HEK293 (cell line): ENCODE results near the gene COPB1.

Experiments
- HOXC10 ChIP-seq: sonication (generic); formaldehyde crosslinking; IDR thresholded peaks from 2 replicates; pipeline ENCODE4 v1.8.1; 2023; ENCODE audit warnings: mild to moderate bottlenecking, missing genetic modification reagents
- OSR2 ChIP-seq: fragments of 450-650 bp; formaldehyde crosslinking; IDR thresholded peaks from 2 replicates; pipeline ENCODE4 v1.5.1; 2016; ENCODE audit warnings: missing biosample characterization, missing genetic modification characterization
- SALL2 ChIP-seq: fragments of 450-650 bp; formaldehyde crosslinking; IDR thresholded peaks from 2 replicates; pipeline ENCODE4 v1.5.0; 2017; ENCODE audit warnings: missing biosample characterization, mild to moderate bottlenecking, missing genetic modification characterization, borderline replicate concordance
- TCF7L2 ChIP-seq: IDR thresholded peaks from 2 replicates; pipeline ENCODE4 v1.6.1; 2011; ENCODE audit warnings: low read depth, mild to moderate bottlenecking, inconsistent platforms, low read length, moderate library complexity, borderline replicate concordance
- WT1 ChIP-seq: fragments of 450-650 bp; formaldehyde crosslinking; IDR thresholded peaks from 2 replicates; pipeline ENCODE4 v1.5.1; 2016; ENCODE audit warnings: missing biosample characterization, missing genetic modification characterization
- ZBTB21 ChIP-seq: fragments of 450-650 bp; formaldehyde crosslinking; IDR thresholded peaks from 2 replicates; pipeline ENCODE4 v1.5.1; 2017; ENCODE audit warnings: missing biosample characterization, missing genetic modification characterization
- ZNF132 ChIP-seq: fragments of 450-650 bp; formaldehyde crosslinking; IDR thresholded peaks from 2 replicates; pipeline ENCODE4 v1.5.1; 2017; ENCODE audit warnings: missing biosample characterization, missing genetic modification characterization, borderline replicate concordance
- ZNF140 ChIP-seq: fragments of 450-650 bp; formaldehyde crosslinking; IDR thresholded peaks from 2 replicates; pipeline ENCODE4 v1.5.1; 2016; ENCODE audit warnings: missing biosample characterization, missing genetic modification characterization
- ZNF302 ChIP-seq: fragments of 450-650 bp; formaldehyde crosslinking; IDR thresholded peaks from 2 replicates; pipeline ENCODE4 v1.5.1; 2016; ENCODE audit warnings: missing biosample characterization, missing genetic modification characterization, low read depth
- ZNF335 ChIP-seq: fragments of 450-650 bp; formaldehyde crosslinking; conservative IDR thresholded peaks from 2 replicates; pipeline ENCODE4 v1.5.1; 2016; ENCODE audit warnings: missing biosample characterization, missing genetic modification characterization
- ZNF394 ChIP-seq: fragments of 450-650 bp; formaldehyde crosslinking; IDR thresholded peaks from 2 replicates; pipeline ENCODE4 v1.5.1; 2016; ENCODE audit warnings: missing biosample characterization, missing genetic modification characterization, mild to moderate bottlenecking, moderate library complexity, borderline replicate concordance
- ZNF510 ChIP-seq: fragments of 450-650 bp; formaldehyde crosslinking; IDR thresholded peaks from 2 replicates; pipeline ENCODE4 v1.5.1; 2018; ENCODE audit warnings: mild to moderate bottlenecking, missing genetic modification characterization, missing biosample characterization; ENCODE audit not compliant: insufficient replicate concordance
- ZNF549 ChIP-seq: fragments of 450-650 bp; IDR thresholded peaks from 2 replicates; pipeline ENCODE4 v1.5.1; 2018; ENCODE audit warnings: missing biosample characterization, missing genetic modification characterization, mild to moderate bottlenecking, inconsistent platforms, moderate library complexity
- ZNF561 ChIP-seq: fragments of 450-650 bp; IDR thresholded peaks from 2 replicates; pipeline ENCODE4 v1.5.1; 2018; ENCODE audit warnings: missing biosample characterization, missing genetic modification characterization, borderline replicate concordance
- ZNF624 ChIP-seq: fragments of 450-650 bp; formaldehyde crosslinking; IDR thresholded peaks from 2 replicates; pipeline ENCODE4 v1.5.1; 2017; ENCODE audit warnings: missing biosample characterization, missing genetic modification characterization
- ZNF660 ChIP-seq: fragments of 450-650 bp; IDR thresholded peaks from 2 replicates; pipeline ENCODE4 v1.5.1; 2018; ENCODE audit warnings: missing biosample characterization, mild to moderate bottlenecking, missing genetic modification characterization
- ZNF747 ChIP-seq: fragments of 450-650 bp; formaldehyde crosslinking; IDR thresholded peaks from 2 replicates; pipeline ENCODE4 v1.5.1; 2016; ENCODE audit warnings: missing biosample characterization, missing genetic modification characterization
- ZNF777 ChIP-seq: fragments of 450-650 bp; formaldehyde crosslinking; IDR thresholded peaks from 2 replicates; pipeline ENCODE4 v1.5.1; 2017; ENCODE audit warnings: missing biosample characterization, missing genetic modification characterization, borderline replicate concordance
- ZSCAN23 ChIP-seq: fragments of 450-650 bp; formaldehyde crosslinking; IDR thresholded peaks from 2 replicates; pipeline ENCODE4 v1.5.1; 2016; ENCODE audit warnings: missing biosample characterization, missing genetic modification characterization
- TF ChIP-seq, protein P1 (sequence below): fragments of 450-650 bp; formaldehyde crosslinking; optimal IDR thresholded peaks from 2 replicates; pipeline ENCODE3; 2016; ENCODE audit warnings: missing biosample characterization, mild to moderate bottlenecking, missing genetic modification characterization
- TF ChIP-seq, protein P2 (sequence below): fragments of 450-650 bp; formaldehyde crosslinking; IDR thresholded peaks from 2 replicates; pipeline ENCODE4 v1.5.1; 2016; ENCODE audit warnings: missing biosample characterization, missing genetic modification characterization
- TF ChIP-seq, protein P3 (sequence below): fragments of 450-650 bp; formaldehyde crosslinking; IDR thresholded peaks from 2 replicates; pipeline ENCODE4 v1.5.1; 2016; ENCODE audit warnings: missing biosample characterization, missing genetic modification characterization
- TF ChIP-seq, protein P4 (sequence below): fragments of 450-650 bp; formaldehyde crosslinking; IDR thresholded peaks from 2 replicates; pipeline ENCODE4; 2016; ENCODE audit warnings: missing biosample characterization, missing genetic modification characterization
- TF ChIP-seq, protein P5 (sequence below): fragments of 450-650 bp; formaldehyde crosslinking; IDR thresholded peaks from 2 replicates; pipeline ENCODE4 v1.5.1; 2016; ENCODE audit warnings: missing biosample characterization, missing genetic modification characterization
- TF ChIP-seq, protein P6 (sequence below): fragments of 450-650 bp; formaldehyde crosslinking; IDR thresholded peaks from 2 replicates; pipeline ENCODE4 v1.5.1; 2016; ENCODE audit warnings: missing biosample characterization, missing genetic modification characterization, low read depth

The COPB1 gene

DNA sequence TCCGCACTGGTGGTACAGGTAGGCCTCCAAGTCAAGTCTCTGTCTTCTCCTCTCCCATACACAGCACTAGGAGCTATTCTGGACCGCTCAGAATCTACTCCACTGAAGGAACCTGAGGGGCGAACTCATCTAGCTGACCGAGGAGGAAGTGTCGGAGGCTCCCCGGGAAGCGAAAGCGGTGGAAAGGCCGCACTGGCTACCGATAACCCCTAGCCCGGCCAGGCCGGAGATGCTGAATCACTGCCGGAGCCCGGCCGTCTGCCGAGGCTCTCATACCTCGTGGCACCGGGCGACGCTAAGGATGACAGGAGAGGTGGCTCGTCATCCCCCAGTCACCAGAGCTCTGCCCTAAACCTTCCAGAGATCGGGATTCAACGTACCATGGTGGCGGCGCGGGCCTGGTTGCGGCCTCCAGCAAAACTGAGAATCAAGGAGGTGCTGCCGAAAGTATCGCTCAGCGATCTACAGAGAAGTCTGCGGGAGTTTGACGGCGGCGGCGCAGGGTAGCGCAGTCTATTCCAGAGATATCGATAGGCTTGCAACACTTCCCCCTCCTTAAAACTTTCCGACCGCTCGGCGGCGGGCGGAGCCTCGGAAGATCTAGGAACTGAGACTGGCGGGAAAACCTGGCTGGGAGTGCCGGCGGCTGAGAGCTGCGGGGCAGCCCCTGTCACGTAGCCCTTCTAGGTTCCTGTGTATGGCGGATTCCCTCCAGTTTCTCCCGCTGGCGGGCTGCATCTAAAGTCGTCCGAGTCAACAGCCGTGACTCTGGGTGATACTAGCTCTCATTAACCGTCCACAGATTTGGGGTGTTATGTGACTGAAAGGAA lies 20.5 kb upstream of the COPB1 start, which contains the start of gene PSMA1 (continued):
- TF ChIP-seq ZBTB21 (no peak), ZNF394 (peak; percentile 18; the same call in 1 of the 2 replicates), ZNF747 (no peak), ZNF510 (tag by site-specific recombination) (no peak), OSR2 (tag by site-specific recombination) (no peak), ZNF561 (peak; percentile 84), ZNF132 (no peak), SALL2 (tag by site-specific recombination) (no peak), ZNF624 (tag by site-specific recombination) (no peak), ZNF777 (tag by site-specific recombination) (no peak), ZNF660 (peak; percentile 61), ZNF302 (tag by site-specific recombination) (no peak), ZNF335 (peak; percentile 33; the same call in 1 of the 2 replicates), WT1 (peak; percentile 8; the same call in 1 of the 2 replicates), TCF7L2 (no peak; the same call in 1 of the 2 replicates), ZSCAN23 (no peak), ZNF549 (tag by site-specific recombination) (no peak), ZNF140 (tag by site-specific recombination) (no peak), HOXC10 (CRISPR knock-in tag) (0 out of 2 replicates have a peak, but pooled peaks have one; percentile 37)
- TF ChIP-seq, protein P1, sequence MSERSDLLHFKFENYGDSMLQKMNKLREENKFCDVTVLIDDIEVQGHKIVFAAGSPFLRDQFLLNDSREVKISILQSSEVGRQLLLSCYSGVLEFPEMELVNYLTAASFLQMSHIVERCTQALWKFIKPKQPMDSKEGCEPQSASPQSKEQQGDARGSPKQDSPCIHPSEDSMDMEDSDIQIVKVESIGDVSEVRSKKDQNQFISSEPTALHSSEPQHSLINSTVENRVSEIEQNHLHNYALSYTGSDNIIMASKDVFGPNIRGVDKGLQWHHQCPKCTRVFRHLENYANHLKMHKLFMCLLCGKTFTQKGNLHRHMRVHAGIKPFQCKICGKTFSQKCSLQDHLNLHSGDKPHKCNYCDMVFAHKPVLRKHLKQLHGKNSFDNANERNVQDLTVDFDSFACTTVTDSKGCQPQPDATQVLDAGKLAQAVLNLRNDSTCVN (tag by site-specific recombination): peak; percentile 26
- TF ChIP-seq, protein P2, sequence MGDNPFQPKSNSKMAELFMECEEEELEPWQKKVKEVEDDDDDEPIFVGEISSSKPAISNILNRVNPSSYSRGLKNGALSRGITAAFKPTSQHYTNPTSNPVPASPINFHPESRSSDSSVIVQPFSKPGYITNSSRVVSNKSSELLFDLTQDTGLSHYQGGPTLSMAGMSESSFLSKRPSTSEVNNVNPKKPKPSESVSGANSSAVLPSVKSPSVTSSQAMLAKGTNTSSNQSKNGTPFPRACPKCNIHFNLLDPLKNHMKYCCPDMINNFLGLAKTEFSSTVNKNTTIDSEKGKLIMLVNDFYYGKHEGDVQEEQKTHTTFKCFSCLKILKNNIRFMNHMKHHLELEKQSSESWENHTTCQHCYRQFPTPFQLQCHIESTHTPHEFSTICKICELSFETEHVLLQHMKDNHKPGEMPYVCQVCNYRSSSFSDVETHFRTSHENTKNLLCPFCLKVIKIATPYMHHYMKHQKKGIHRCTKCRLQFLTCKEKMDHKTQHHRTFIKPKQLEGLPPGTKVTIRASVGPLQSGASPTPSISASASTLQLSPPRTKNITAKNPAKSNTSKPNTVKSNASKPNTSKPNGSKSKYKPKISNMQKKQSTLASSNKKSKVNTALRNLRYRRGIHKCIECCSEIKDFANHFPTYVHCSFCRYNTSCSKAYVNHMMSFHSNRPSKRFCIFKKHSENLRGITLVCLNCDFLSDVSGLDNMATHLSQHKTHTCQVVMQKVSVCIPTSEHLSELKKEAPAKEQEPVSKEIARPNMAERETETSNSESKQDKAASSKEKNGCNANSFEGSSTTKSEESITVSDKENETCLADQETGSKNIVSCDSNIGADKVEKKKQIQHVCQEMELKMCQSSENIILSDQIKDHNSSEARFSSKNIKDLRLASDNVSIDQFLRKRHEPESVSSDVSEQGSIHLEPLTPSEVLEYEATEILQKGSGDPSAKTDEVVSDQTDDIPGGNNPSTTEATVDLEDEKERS (tag by site-specific recombination): no peak
- TF ChIP-seq, protein P3, sequence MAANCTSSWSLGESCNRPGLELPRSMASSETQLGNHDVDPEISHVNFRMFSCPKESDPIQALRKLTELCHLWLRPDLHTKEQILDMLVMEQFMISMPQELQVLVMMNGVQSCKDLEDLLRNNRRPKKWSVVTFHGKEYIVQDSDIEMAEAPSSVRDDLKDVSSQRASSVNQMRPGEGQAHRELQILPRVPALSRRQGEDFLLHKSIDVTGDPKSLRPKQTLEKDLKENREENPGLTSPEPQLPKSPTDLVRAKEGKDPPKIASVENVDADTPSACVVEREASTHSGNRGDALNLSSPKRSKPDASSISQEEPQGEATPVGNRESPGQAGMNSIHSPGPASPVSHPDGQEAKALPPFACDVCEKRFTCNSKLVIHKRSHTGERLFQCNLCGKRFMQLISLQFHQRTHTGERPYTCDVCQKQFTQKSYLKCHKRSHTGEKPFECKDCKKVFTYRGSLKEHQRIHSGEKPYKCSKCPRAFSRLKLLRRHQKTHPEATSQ: no peak
- TF ChIP-seq, protein P4, sequence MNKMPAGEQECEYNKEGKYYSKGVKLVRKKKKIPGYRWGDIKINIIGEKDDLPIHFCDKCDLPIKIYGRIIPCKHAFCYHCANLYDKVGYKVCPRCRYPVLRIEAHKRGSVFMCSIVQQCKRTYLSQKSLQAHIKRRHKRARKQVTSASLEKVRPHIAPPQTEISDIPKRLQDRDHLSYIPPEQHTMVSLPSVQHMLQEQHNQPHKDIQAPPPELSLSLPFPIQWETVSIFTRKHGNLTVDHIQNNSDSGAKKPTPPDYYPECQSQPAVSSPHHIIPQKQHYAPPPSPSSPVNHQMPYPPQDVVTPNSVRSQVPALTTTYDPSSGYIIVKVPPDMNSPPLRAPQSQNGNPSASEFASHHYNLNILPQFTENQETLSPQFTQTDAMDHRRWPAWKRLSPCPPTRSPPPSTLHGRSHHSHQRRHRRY (tag by site-specific recombination): no peak
- TF ChIP-seq, protein P5, sequence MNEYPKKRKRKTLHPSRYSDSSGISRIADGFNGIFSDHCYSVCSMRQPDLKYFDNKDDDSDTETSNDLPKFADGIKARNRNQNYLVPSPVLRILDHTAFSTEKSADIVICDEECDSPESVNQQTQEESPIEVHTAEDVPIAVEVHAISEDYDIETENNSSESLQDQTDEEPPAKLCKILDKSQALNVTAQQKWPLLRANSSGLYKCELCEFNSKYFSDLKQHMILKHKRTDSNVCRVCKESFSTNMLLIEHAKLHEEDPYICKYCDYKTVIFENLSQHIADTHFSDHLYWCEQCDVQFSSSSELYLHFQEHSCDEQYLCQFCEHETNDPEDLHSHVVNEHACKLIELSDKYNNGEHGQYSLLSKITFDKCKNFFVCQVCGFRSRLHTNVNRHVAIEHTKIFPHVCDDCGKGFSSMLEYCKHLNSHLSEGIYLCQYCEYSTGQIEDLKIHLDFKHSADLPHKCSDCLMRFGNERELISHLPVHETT (tag by site-specific recombination): 0 out of 2 replicates have a peak, but pooled peaks have one; percentile 12
- TF ChIP-seq, protein P6, sequence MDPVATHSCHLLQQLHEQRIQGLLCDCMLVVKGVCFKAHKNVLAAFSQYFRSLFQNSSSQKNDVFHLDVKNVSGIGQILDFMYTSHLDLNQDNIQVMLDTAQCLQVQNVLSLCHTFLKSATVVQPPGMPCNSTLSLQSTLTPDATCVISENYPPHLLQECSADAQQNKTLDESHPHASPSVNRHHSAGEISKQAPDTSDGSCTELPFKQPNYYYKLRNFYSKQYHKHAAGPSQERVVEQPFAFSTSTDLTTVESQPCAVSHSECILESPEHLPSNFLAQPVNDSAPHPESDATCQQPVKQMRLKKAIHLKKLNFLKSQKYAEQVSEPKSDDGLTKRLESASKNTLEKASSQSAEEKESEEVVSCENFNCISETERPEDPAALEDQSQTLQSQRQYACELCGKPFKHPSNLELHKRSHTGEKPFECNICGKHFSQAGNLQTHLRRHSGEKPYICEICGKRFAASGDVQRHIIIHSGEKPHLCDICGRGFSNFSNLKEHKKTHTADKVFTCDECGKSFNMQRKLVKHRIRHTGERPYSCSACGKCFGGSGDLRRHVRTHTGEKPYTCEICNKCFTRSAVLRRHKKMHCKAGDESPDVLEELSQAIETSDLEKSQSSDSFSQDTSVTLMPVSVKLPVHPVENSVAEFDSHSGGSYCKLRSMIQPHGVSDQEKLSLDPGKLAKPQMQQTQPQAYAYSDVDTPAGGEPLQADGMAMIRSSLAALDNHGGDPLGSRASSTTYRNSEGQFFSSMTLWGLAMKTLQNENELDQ (tag by site-specific recombination): no peak
